K562 (cell line): ENCODE results near the gene AK5. TPM values are rescaled to one million over a fixed set of nuclear protein-coding genes. Genes with fewer than 3 reads are reported as not detected.

Experiments
- ATAC-seq: fragments of 200-7000 bp; cut with Tn5 transposase; 3 replicates; pipeline ENCODE4 v1.9.1; 2020; ENCODE audit warnings: moderate library complexity
- BruUV-seq: library from RNA; stranded (reverse); fragments of 400-500 nt; replicated peaks from 2 replicates; lab custom pipeline; 2021; lab: Mats Ljungman, UMichigan
- CTCF ChIA-PET: fragments of 300-600 bp; formaldehyde crosslinking; extraction: SDS; loops from one replicate; lab custom pipeline; 2021; ENCODE audit warnings: low intra/inter-chr PET ratio; lab: Yijun Ruan, JAX
- POLR2A ChIA-PET: fragments of 300-600, 350-650 bp; sonication (Branson Sonifier 250); formaldehyde crosslinking; extraction: SDS; loops from one replicate; lab custom pipeline; 2021; ENCODE audit warnings: antibody characterized with exemption, inconsistent platforms; lab: Yijun Ruan, JAX
- DNase-seq, 4 experiments: peaks; one replicate each; pipeline versions ENCODE4 v3.0.0 to v3.0.0-alpha.2; 2011 to 2018; ENCODE audit warnings: low spot score in 3 of 4, mixed read lengths in 3 of 4; ENCODE audit errors: extremely low read depth in 1 of 4
- FAIRE-seq: peaks from 2 replicates; lab custom pipeline; 2011; peaks lifted over from hg19 to GRCh38; lab: Jason Lieb, UNC
- H2AFZ ChIP-seq: 2 replicates; pipeline ENCODE4 v1.6.0; 2011; ENCODE audit warnings: low read depth, low read length, control low read depth, inconsistent platforms
- H3K27ac ChIP-seq: fragments of 200-600 bp; 3 replicates; pipeline ENCODE4 v1.8.0; 2011; ENCODE audit warnings: low read depth, mild to moderate bottlenecking, control low read depth, inconsistent platforms, low read length, moderate library complexity, mixed read lengths; ENCODE audit errors: extremely low read depth
- H3K27me3 ChIP-seq, 2 experiments: fragments of 300-600 bp in 1 of 2; 2 replicates in 1 of 2; 3 replicates in 1 of 2; pipeline versions ENCODE4 v1.6.0 to v1.8.0; 2011; ENCODE audit warnings: inconsistent platforms in 2 of 2, low read length in 2 of 2, mild to moderate bottlenecking in 1 of 2, mixed read lengths in 1 of 2, moderate library complexity in 1 of 2; ENCODE audit not compliant: control insufficient read depth in 2 of 2, insufficient read depth in 2 of 2
- H3K36me3 ChIP-seq: fragments of 300-600 bp; 3 replicates; pipeline ENCODE4 v1.8.0; 2011; ENCODE audit warnings: mild to moderate bottlenecking, low read length, inconsistent platforms; ENCODE audit not compliant: control insufficient read depth, insufficient read depth
- H3K4me1 ChIP-seq, 2 experiments: fragments of 200-600 bp in 1 of 2; replicated peaks in 1 of 2; 2 replicates in 1 of 2; 3 replicates in 1 of 2; pipeline versions ENCODE4 v1.5.1 to v1.8.0; 2011; ENCODE audit warnings: inconsistent platforms in 2 of 2, low read length in 2 of 2, mild to moderate bottlenecking in 1 of 2, mixed read lengths in 1 of 2, moderate library complexity in 1 of 2; ENCODE audit not compliant: control insufficient read depth in 2 of 2, insufficient read depth in 2 of 2
- H3K4me2 ChIP-seq: 2 replicates; pipeline ENCODE4 v1.6.1; 2011; ENCODE audit warnings: low read length, control low read depth, inconsistent platforms, mixed read lengths; ENCODE audit not compliant: insufficient read depth
- H3K4me3 ChIP-seq: fragments of 200-600 bp; sonication (generic), shearing (Covaris generic); 2 replicates; pipeline ENCODE4 v1.5.1; 2016; ENCODE audit warnings: control low read depth, inconsistent platforms
- H3K79me2 ChIP-seq: fragments of 200-600 bp; 3 replicates; pipeline ENCODE4 v1.8.0; 2011; ENCODE audit warnings: low read length, inconsistent platforms; ENCODE audit not compliant: control insufficient read depth, insufficient read depth
- H3K9ac ChIP-seq, 2 experiments: 2 replicates each; pipeline versions ENCODE4 v1.6.0 to v1.6.1; 2011; ENCODE audit warnings: low read depth in 2 of 2, low read length in 2 of 2, control low read depth in 1 of 2, inconsistent platforms in 1 of 2, mild to moderate bottlenecking in 1 of 2, mixed read lengths in 1 of 2; ENCODE audit not compliant: insufficient read depth in 1 of 2
- H3K9me1 ChIP-seq: one replicate; pipeline ENCODE4 v1.6.0; 2011; ENCODE audit warnings: inconsistent platforms, mild to moderate bottlenecking, low read length, moderate library complexity; ENCODE audit not compliant: control insufficient read depth, insufficient read depth
- H3K9me3 ChIP-seq: replicated peaks from 2 replicates; pipeline ENCODE4 v1.5.1; 2011; ENCODE audit warnings: low read depth, low read length, inconsistent platforms; ENCODE audit not compliant: control insufficient read depth, insufficient read depth
- H4K20me1 ChIP-seq: replicated peaks from 2 replicates; pipeline ENCODE4 v1.6.1; 2011; ENCODE audit warnings: low read length, inconsistent platforms, mixed read lengths; ENCODE audit not compliant: control insufficient read depth, insufficient read depth
- ARNT ChIP-seq, 2 experiments: fragments of 450-650 bp; IDR thresholded peaks; 2 replicates each; pipeline ENCODE4 v1.6.1; 2016; ENCODE audit warnings: mild to moderate bottlenecking in 1 of 2
- FIP1L1 ChIP-seq: fragments of 200-400 bp; formaldehyde crosslinking; IDR thresholded peaks from 2 replicates; pipeline ENCODE4 v1.6.1; 2018; ENCODE audit warnings: mild to moderate bottlenecking, low read depth, low read length; ENCODE audit not compliant: poor library complexity, severe bottlenecking
- MTA2 ChIP-seq: fragments of 450-650 bp; IDR thresholded peaks from 2 replicates; pipeline ENCODE4 v1.6.1; 2016; ENCODE audit warnings: low read depth
- NCOA4 ChIP-seq: fragments of 450-650 bp; IDR thresholded peaks from 2 replicates; pipeline ENCODE4 v1.6.1; 2018; ENCODE audit warnings: mild to moderate bottlenecking; ENCODE audit not compliant: partially characterized antibody
- NFXL1 ChIP-seq: fragments of 450-650 bp; formaldehyde crosslinking; IDR thresholded peaks from 2 replicates; pipeline ENCODE4 v1.4.0; 2021; ENCODE audit warnings: mild to moderate bottlenecking
- RHOXF2B ChIP-seq: fragments of 250-450 bp; sonication (Bioruptor Pico); conservative IDR thresholded peaks from 2 replicates; pipeline ENCODE4 v1.5.1; 2021
- TCF3 ChIP-seq: sonication (generic); formaldehyde crosslinking; IDR thresholded peaks from 2 replicates; pipeline ENCODE4 v1.4.0; 2020; ENCODE audit warnings: mild to moderate bottlenecking, missing genetic modification reagents
- ZNF408 ChIP-seq: fragments of 250-450 bp; sonication (Bioruptor Pico); IDR thresholded peaks from 2 replicates; pipeline ENCODE4 v1.4.0; 2020; ENCODE audit warnings: low read depth, mild to moderate bottlenecking, moderate library complexity
- ZNF785 ChIP-seq: fragments of 250-450 bp; sonication (Bioruptor Pico); IDR thresholded peaks from 2 replicates; pipeline ENCODE4 v1.4.0; 2020; ENCODE audit warnings: mild to moderate bottlenecking
- ZNF830 ChIP-seq: fragments of 250-450 bp; sonication (Bioruptor Pico); IDR thresholded peaks from 2 replicates; pipeline ENCODE4 v1.5.0; 2021; ENCODE audit warnings: mild to moderate bottlenecking
- in situ Hi-C: fragments of 300-500 bp; cut with MboI; formaldehyde crosslinking; loops from 4 replicates; pipeline ENCODE4 v1.15.0; 2018; ENCODE audit warnings: inconsistent platforms, mixed read lengths
- intact Hi-C: fragments of 100-400 bp; cut with micrococcal nuclease; formaldehyde crosslinking; loops from 2 replicates; pipeline ENCODE4 v1.14.2; 2022
- polyA plus RNA-seq, 8 experiments: library from polyadenylated mRNA; depleted of rRNA in 4 of 8; stranded (reverse) in 5 of 8; unstranded in 3 of 8; fragments of >200 nt; fragmentation: Nextera tagmentation in 2 of 8; fragmentation: Illumina TruSeq in 1 of 8; extraction: Ambion mirVana in 2 of 8; extraction: Trizol in 1 of 8; gene quantifications; 2 replicates each; pipeline versions ENCODE4 v1.2.1 to v1.2.3, GENCODE V29; 2011 to 2014; ENCODE audit warnings: inconsistent platforms in 1 of 8, missing spikeins in 1 of 8
- total RNA-seq, 7 experiments: library from RNA; depleted of rRNA in 6 of 7; stranded (reverse); fragments of >200 nt in 6 of 7; fragmentation: Illumina TruSeq in 2 of 7; extraction: Trizol in 2 of 7; gene quantifications; 2 replicates each; pipeline versions ENCODE4 v1.2.1 to v1.2.3, GENCODE V29; 2011 to 2021; ENCODE audit warnings: low replicate concordance in 1 of 7
- TF ChIP-seq, protein P1 (sequence below): IDR thresholded peaks from 3 replicates; pipeline ENCODE4 v1.6.1; 2011; ENCODE audit warnings: borderline replicate concordance, mild to moderate bottlenecking; ENCODE audit not compliant: insufficient read length, insufficient read depth
- TF ChIP-seq, protein P2 (sequence below): fragments of 450-650 bp; formaldehyde crosslinking; IDR thresholded peaks from 2 replicates; pipeline ENCODE4 v1.4.0; 2020; ENCODE audit warnings: mild to moderate bottlenecking

The AK5 gene
- total and polyA plus RNA-seq, 9 of the 15 experiments (the other 6 are each of a cell fraction or from before 2014, with no cell fraction given) = 0.06 TPM; not detected in 8

DNA sequence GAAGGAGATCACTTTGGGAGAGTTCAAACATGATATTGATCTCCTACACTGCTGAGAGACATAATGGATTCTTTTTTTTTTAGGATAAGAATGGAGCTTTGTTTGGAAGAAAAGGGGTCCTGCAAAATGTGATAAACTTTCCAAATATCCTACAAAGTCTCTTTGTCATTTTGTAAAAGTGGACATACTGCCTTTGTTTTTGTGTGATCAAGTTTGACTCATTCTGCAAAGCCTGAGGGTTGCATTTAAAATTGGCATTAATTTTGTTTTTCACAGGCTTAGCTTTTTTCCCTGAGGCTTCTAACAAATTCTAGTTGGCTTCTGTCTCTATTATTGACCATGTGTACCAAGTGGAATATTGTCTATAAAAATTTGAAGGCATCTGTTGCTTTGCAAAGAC, 113.2 kb downstream of the AK5 start:
- no peaks in the 10 kb centered on the region for H4K20me1 ChIP-seq
- H3K9me3 ChIP-seq = no peaks in the 10 kb centered on the region
- no peaks in the 10 kb centered on the region for H3K9me1 ChIP-seq
- DNase-seq = no peak
- no peaks in the 10 kb centered on the region for H3K27me3 ChIP-seq
- ChIA-PET POLR2A (no interaction called here), CTCF (no interaction called here)
- BruUV-seq = no TSS peak
- intact Hi-C loops = no loop called here
- in situ Hi-C loops = no loop called here
- no peak overlapping the region for H3K27ac ChIP-seq
- H3K9ac ChIP-seq = no peak overlapping the region
- ATAC-seq = no peak
- FAIRE-seq = no peak
- no peaks in the 10 kb centered on the region for H3K4me1 ChIP-seq
- no peaks in the 10 kb centered on the region for H3K79me2 ChIP-seq
- H2AFZ ChIP-seq = no peak overlapping the region
- H3K36me3 ChIP-seq = no peaks in the 10 kb centered on the region
- H3K4me2 ChIP-seq = no peak overlapping the region
- no peak overlapping the region for H3K4me3 ChIP-seq
- TF ChIP-seq, protein P1, sequence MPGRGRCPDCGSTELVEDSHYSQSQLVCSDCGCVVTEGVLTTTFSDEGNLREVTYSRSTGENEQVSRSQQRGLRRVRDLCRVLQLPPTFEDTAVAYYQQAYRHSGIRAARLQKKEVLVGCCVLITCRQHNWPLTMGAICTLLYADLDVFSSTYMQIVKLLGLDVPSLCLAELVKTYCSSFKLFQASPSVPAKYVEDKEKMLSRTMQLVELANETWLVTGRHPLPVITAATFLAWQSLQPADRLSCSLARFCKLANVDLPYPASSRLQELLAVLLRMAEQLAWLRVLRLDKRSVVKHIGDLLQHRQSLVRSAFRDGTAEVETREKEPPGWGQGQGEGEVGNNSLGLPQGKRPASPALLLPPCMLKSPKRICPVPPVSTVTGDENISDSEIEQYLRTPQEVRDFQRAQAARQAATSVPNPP = no peak
- no peak for TF ChIP-seq ZNF830 (CRISPR knock-in tag)
- TF ChIP-seq ZNF785 (CRISPR knock-in tag) = no peak
- TF ChIP-seq TCF3 (CRISPR knock-in tag) = no peak
- no peak for TF ChIP-seq ARNT (IDR thresholded peaks at IDR 0.05)
- TF ChIP-seq, protein P2, sequence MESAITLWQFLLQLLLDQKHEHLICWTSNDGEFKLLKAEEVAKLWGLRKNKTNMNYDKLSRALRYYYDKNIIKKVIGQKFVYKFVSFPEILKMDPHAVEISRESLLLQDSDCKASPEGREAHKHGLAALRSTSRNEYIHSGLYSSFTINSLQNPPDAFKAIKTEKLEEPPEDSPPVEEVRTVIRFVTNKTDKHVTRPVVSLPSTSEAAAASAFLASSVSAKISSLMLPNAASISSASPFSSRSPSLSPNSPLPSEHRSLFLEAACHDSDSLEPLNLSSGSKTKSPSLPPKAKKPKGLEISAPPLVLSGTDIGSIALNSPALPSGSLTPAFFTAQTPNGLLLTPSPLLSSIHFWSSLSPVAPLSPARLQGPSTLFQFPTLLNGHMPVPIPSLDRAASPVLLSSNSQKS (CRISPR knock-in tag) = no peak
- TF ChIP-seq RHOXF2B (CRISPR knock-in tag) = no peak
- TF ChIP-seq FIP1L1 = no peak
- TF ChIP-seq NCOA4 = no peak
- TF ChIP-seq NFXL1 (CRISPR knock-in tag) = no peak
- TF ChIP-seq MTA2 = no peak
- TF ChIP-seq ZNF408 (CRISPR knock-in tag) = no peak
- TF ChIP-seq, all 486 proteins: peak for 0
